Breast epithelium (tissue), 4 donors: Measurements from ENCODE around the gene ANKMY1. TPM values are rescaled to one million over a fixed set of nuclear protein-coding genes. Genes with fewer than 3 reads are reported as not detected.

Experiments used
- DNase-seq, 2 donors: peaks; one replicate each; pipeline ENCODE4 v3.0.0-alpha.2; 2019; ENCODE audit warnings: low spot score in 2 of 2
- H3K27ac ChIP-seq, 2 donors: fragments of 200-600 bp; sonication (generic) in 1 of 2; one replicate each; pipeline ENCODE4 v1.5.1; 2016 to 2019; ENCODE audit warnings: mild to moderate bottlenecking in 1 of 2
- H3K27me3 ChIP-seq, 2 donors: fragments of 200-600 bp; sonication (generic) in 1 of 2; one replicate each; pipeline versions ENCODE4 v1.5.1 to v1.6.0; 2017 to 2019; ENCODE audit warnings: control low read depth in 1 of 2, mild to moderate bottlenecking in 1 of 2
- H3K36me3 ChIP-seq: fragments of 200-600 bp; one replicate; pipeline ENCODE4 v1.5.1; 2019
- H3K4me1 ChIP-seq, 2 donors: fragments of 200-600 bp; sonication (generic); one replicate each; pipeline ENCODE4 v1.5.1; 2016 to 2019; ENCODE audit warnings: control low read depth in 1 of 2
- H3K4me3 ChIP-seq, 3 donors: fragments of 200-600 bp; sonication (generic); 1 replicate in 2 of 3; 2 replicates in 1 of 3; pipeline ENCODE4 v1.5.1; 2016 to 2019; ENCODE audit warnings: mild to moderate bottlenecking in 3 of 3, moderate library complexity in 2 of 3
- H3K9me3 ChIP-seq, 2 donors: fragments of 200-600 bp; sonication (generic) in 1 of 2; one replicate each; pipeline ENCODE4 v1.5.1; 2016 to 2019; ENCODE audit warnings: control low read depth in 1 of 2
- CTCF ChIP-seq, 3 donors: fragments of 450-650 bp; IDR thresholded peaks; one replicate each; pipeline ENCODE4 v1.5.1; 2016 to 2017; ENCODE audit warnings: antibody characterized with exemption in 3 of 3, mild to moderate bottlenecking in 3 of 3, moderate library complexity in 3 of 3
- POLR2A ChIP-seq: fragments of 450-650 bp; IDR thresholded peaks from one replicate; pipeline ENCODE4 v1.6.1; 2016; ENCODE audit warnings: antibody characterized with exemption, mild to moderate bottlenecking, moderate library complexity
- POLR2AphosphoS5 ChIP-seq, 3 donors: sonication (generic); formaldehyde crosslinking; IDR thresholded peaks; one replicate each; pipeline ENCODE4 v1.6.1; 2017; ENCODE audit warnings: antibody characterized with exemption in 3 of 3
- intact Hi-C: fragments of 100-400 bp; cut with DNase I; formaldehyde crosslinking; loops from one replicate; pipeline ENCODE4 v1.15.1; 2023; ENCODE audit warnings: low total_unique reads
- total RNA-seq, 3 donors: library from RNA; depleted of rRNA; stranded (reverse); fragments of >200 nt; gene quantifications; one replicate each; pipeline ENCODE4 v1.1.0, GENCODE V29; 2016

ANKMY1 gene
- total RNA-seq, 3 donors from 2014 or later = 13.0 to 32.8 (median 19.0) TPM

DNA sequence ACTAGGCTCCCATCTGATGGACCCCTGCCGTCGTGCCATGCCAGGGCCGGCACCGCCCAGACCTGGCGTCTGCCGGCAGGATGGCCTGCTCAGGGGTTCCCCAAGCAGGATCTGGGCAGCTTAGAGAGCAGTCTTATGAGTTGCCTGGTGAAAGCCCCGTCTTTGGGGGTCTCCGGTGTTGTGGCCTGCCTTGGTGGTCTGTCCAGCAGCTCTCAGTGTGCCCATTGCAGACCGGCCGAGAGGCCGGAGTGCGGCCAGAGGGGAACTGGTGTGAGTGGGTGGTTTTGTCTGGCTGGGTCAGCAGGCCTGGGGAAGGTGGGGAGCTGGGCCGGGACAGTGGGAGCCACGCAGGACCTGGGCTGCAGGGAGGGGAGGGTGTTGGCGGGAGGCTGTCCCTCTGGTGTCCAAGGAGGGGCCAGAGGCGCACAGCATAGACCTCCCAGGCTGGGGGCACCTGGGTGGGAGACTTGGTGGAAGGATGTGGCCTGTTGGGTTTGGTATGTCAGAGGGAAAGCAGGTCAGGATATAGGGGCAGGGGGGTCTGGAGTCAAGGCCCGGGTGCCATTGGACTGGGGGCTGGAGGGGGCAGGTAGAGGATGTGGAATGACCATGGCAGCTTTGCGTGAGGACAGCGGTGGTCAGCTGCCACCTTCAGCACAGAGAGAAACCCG, 105.9 kb downstream of the ANKMY1 start:
- no peak for TF ChIP-seq CTCF (IDR thresholded peaks at IDR 0.05)
- TF ChIP-seq POLR2AphosphoS5 (IDR thresholded peaks at IDR 0.05) = no peak
- no peak for TF ChIP-seq POLR2A
- Histone ChIP-seq H3K9me3 (no peaks in the 10 kb centered on the region), H3K27me3 (peaks cover 0 to 3% of the 10 kb centered on the region in 2 donors), H3K36me3 (no peaks in the 10 kb centered on the region), H3K4me1 (peaks cover 8 to 13% of the 10 kb centered on the region in 2 donors), H3K27ac (peak overlapping the region in 1 of 2 donors; percentile 52), H3K4me3 (peak overlapping the region; percentile 44 to 94 (median 67))
- intact Hi-C loops = no loop called here
- no peak for DNase-seq

GRCh38 chr2:240451108-240451611, 106.6 kb downstream of the ANKMY1 start:
- TF ChIP-seq POLR2A (no peak), POLR2AphosphoS5 (IDR thresholded peaks at IDR 0.05) (no peak), CTCF (IDR thresholded peaks at IDR 0.05) (no peak)
- no peak for DNase-seq
- H3K9me3 ChIP-seq = no peaks in the 10 kb centered on the region
- intact Hi-C loops = no loop called here
- peaks cover 0 to 3% of the 10 kb centered on the region in 2 donors for H3K27me3 ChIP-seq
- H3K4me3 ChIP-seq = no peak overlapping the region
- H3K27ac ChIP-seq = peak overlapping the region in 1 of 2 donors; percentile 52
- H3K4me1 ChIP-seq = peaks cover 8 to 10% of the 10 kb centered on the region in 2 donors
- no peaks in the 10 kb centered on the region for H3K36me3 ChIP-seq

GRCh38 chr2:240450532-240451107, 107.2 kb downstream of the ANKMY1 start:
- no peak for TF ChIP-seq CTCF (IDR thresholded peaks at IDR 0.05)
- no peak for TF ChIP-seq POLR2AphosphoS5 (IDR thresholded peaks at IDR 0.05)
- TF ChIP-seq POLR2A = no peak
- DNase-seq = no peak
- H3K27ac ChIP-seq = peak overlapping the region in 1 of 2 donors; percentile 12
- intact Hi-C loops = no loop called here
- no peaks in the 10 kb centered on the region for H3K36me3 ChIP-seq
- H3K27me3 ChIP-seq = peaks cover 0 to 3% of the 10 kb centered on the region in 2 donors
- peaks cover 5 to 8% of the 10 kb centered on the region in 2 donors for H3K4me1 ChIP-seq
- H3K4me3 ChIP-seq = no peak overlapping the region
- H3K9me3 ChIP-seq = no peaks in the 10 kb centered on the region

- no peaks in the 10 kb centered on the region for H3K36me3 ChIP-seq
- intact Hi-C loops = no loop called here
- H3K27me3 ChIP-seq = peaks cover 0 to 3% of the 10 kb centered on the region in 2 donors
- H3K9me3 ChIP-seq = no peaks in the 10 kb centered on the region
- no peak for TF ChIP-seq POLR2A
- TF ChIP-seq CTCF (IDR thresholded peaks at IDR 0.05) = no peak
- no peak for TF ChIP-seq POLR2AphosphoS5 (IDR thresholded peaks at IDR 0.05)
- H3K4me3 ChIP-seq = no peak overlapping the region
- DNase-seq = no peak
- H3K4me1 ChIP-seq = peaks cover 0 to 3% of the 10 kb centered on the region in 2 donors
- H3K27ac ChIP-seq = peak overlapping the region in 1 of 2 donors; percentile 12
Measured at GRCh38 chr2:240449764-240450531, 107.8 kb downstream of the ANKMY1 start.
